ENCODE measurements around the gene AQP4.

AQP4 gene

GRCh38 chr18:26840965-26841364, 24.5 kb downstream of the AQP4 start:
- no peak for DNase-seq (ENCODE audit: low spot score)

GRCh38 chr18:26839609-26840008, 25.9 kb downstream of the AQP4 start:
- DNase-seq (ENCODE audit: low spot score), result no peak

- no peak for DNase-seq (ENCODE audit: low spot score)
Measured at GRCh38 chr18:26832302-26832701, 33.2 kb downstream of the AQP4 start.

GRCh38 chr18:26827581-26827980, 37.9 kb downstream of the AQP4 start:
- DNase-seq (ENCODE audit: low spot score), result no peak

GRCh38 chr18:26826656-26827235, 38.8 kb downstream of the AQP4 start:
- DNase-seq (ENCODE audit: low spot score), result no peak

- no peak for DNase-seq (ENCODE audit: low spot score)
Measured at GRCh38 chr18:26821181-26821580, 44.3 kb downstream of the AQP4 start.

GRCh38 chr18:26819046-26819445, 46.5 kb downstream of the AQP4 start:
- no peak for DNase-seq (ENCODE audit: low spot score)

GRCh38 chr18:26818461-26818860, 47.0 kb downstream of the AQP4 start:
- DNase-seq (ENCODE audit: low spot score), result no peak

GRCh38 chr18:26813043-26813442, 52.5 kb downstream of the AQP4 start:
- no peak for DNase-seq (ENCODE audit: low spot score)

GRCh38 chr18:26812462-26812861, 53.0 kb downstream of the AQP4 start:
- no peak for DNase-seq (ENCODE audit: low spot score)

GRCh38 chr18:26809346-26809745, 56.2 kb downstream of the AQP4 start:
- DNase-seq (ENCODE audit: low spot score), result no peak

GRCh38 chr18:26806224-26806623, 59.3 kb downstream of the AQP4 start:
- DNase-seq (ENCODE audit: low spot score), result no peak

GRCh38 chr18:26804519-26804918, 61.0 kb downstream of the AQP4 start:
- DNase-seq (ENCODE audit: low spot score), result no peak

GRCh38 chr18:26803643-26804042, 61.9 kb downstream of the AQP4 start:
- no peak for DNase-seq (ENCODE audit: low spot score)

- DNase-seq (ENCODE audit: low spot score), result no peak
Measured at GRCh38 chr18:26802330-26803200, 62.9 kb downstream of the AQP4 start.

Measured in CD4-positive, alpha-beta T cell treated with Interleukin-15 for 4 hours (primary cell).